CD4-positive, alpha-beta T cell treated with Interleukin-12 subunit alpha and Interleukin-12 subunit beta, for 1 hour (primary cell): Measurements from ENCODE around the gene LAMP2.
"Not testable (repeated sequence)": the region's sequence is repeated elsewhere in the genome, so short reads cannot be mapped to it uniquely, and the experiment has no call there.

Source experiments
- DNase-seq: peaks from one replicate; pipeline ENCODE4 v3.0.0-alpha.2; 2020

The LAMP2 gene

GRCh38 chrX:120468825-120469525 is at the start of gene LAMP2:
Gene LAMP2, minus strand, starts transcription at chrX:120469296. Its CDS starts 127 bp downstream, at chrX:120469169.
- peak; percentile 83 for DNase-seq

- DNase-seq = no peak
These were observed 48.8 kb upstream of the LAMP2 start for GRCh38 chrX:120517936-120518335.

GRCh38 chrX:120514236-120514635 is 45.1 kb upstream of the LAMP2 start:
- DNase-seq = no peak

GRCh38 chrX:120512627-120513026 is 43.5 kb upstream of the LAMP2 start:
- DNase-seq = no peak

DNA sequence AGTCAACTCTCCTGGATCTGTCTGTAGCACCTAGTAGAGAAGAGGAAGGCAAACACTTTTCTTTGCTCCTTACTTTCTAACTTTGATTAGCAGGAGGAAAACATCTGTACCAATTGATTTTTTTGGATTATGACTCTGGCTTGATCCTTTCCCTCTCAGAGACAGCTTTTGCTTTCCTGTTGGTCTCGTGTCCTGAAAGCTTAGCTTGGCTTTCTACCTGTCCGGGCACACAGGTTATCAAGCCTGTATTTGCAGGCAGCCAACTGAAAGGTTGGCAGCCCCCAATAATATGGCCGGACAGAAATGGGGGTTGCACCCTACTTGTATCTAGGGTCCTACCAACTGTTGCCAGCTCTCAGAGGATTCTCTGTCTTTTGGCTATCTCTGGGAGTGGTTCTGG is 43.1 kb upstream of the LAMP2 start:
- DNase-seq = no peak

GRCh38 chrX:120504569-120504968 is 35.5 kb upstream of the LAMP2 start:
- DNase-seq = no peak

DNA sequence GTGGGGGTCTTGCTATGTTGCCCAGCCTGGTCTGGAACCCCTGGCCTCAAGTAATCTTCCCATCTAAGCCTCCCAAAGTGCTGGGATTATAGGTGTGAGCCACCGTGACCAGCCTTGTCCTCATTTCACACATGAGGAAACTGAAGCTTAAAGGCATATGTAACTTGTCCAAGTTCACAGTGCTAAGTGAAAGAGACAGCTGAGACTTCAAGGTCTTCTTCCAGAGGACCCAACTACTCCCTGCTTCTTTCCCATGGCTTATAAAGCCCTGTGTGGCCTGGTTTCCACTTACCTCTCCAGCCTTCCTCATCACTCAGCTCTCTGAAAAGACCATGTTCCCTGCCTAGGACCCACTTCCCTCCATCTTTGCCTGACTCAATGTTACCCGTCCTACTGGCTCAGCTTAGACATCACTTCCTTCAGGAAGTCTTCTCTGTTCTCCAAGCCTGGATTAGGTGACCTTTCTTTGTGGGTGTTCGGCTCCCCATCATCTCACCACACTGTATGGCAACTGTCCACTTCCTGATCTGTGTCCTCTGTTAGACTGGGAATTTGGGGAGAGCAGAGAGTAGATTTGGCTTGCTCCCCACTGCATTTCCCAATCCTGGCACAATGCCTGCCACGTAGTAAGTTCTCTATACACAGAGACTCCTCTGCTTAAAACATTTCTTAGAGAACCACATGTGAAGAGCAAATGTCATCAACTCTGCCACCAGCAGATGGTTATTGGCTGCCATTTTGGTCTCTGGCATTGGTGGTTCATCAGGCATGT is 30.4 kb upstream of the LAMP2 start:
- DNase-seq = no peak

GRCh38 chrX:120490119-120490518 is 21.0 kb upstream of the LAMP2 start:
- not testable (repeated sequence) for DNase-seq

DNA sequence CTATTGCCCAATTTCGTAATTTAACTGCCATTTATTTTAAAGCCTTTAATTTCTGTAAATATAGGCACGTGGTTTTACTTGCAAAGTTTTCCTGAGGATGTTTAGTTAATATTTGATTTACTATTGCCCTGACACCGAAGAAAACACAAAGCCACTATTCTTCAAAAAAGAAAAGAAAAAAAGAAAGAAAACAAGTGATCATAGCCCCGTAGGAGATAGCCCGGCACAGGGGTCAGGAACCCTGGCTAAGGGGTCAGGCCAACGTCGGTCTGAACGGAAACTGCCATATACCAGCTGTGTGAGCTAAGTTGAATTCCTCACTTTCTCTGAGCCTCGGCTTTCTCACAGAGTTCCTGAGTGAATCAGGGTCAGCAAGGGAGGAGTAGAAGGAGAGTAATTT is 17.7 kb upstream of the LAMP2 start:
- no peak for DNase-seq

GRCh38 chrX:120485638-120486520 is 16.8 kb upstream of the LAMP2 start:
- DNase-seq = peak; percentile 65

- DNase-seq = no peak
These were observed 16.2 kb upstream of the LAMP2 start for GRCh38 chrX:120485315-120485637.

GRCh38 chrX:120477453-120477852 is 8.4 kb upstream of the LAMP2 start:
- DNase-seq = no peak

DNA sequence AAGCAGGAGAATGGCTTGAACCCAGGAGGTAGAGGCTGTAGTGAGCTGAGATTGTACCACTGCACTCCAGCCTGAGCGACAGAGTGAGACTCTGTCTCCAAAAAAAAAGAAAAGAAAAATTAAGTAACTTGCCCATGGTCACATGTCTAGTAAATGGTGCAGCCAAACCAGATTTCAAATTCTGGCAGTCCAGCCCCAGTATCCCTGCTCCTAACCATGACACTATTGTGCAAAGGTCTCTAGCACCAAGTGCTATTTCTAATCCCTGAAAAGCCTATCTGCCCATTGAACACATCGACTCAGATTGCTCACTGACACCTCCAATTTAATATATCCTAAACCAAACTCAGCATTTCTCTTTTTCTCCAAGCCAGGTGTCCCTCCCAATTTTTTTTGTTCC is 7.6 kb upstream of the LAMP2 start:
- DNase-seq = no peak

- peak; percentile 42 for DNase-seq
These were observed 6.4 kb upstream of the LAMP2 start for GRCh38 chrX:120475447-120475846.

GRCh38 chrX:120474085-120474484 is 5.0 kb upstream of the LAMP2 start:
- no peak for DNase-seq

DNA sequence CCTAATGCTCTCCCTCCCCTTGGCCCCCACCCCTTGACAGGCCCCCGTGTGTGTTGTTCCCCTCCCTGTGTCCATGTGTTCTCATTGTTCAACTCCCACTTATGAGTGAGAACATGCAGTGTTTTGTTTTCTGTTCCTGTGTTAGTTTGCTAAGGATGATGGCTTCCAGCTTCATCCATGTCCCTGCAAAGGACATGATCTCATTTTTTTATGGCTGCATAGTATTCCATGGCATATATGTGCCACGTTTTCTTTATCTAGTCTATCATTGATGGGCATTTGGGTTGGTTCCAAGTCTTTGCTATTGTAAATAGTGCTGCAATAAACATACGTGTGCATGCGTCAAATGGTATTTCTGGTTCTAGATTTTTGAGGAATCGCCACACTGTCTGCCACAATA is 561 bp upstream of the LAMP2 start:
- not testable (repeated sequence) for DNase-seq

- DNase-seq = no peak
These were observed 644 bp downstream of the LAMP2 start for GRCh38 chrX:120468479-120468824.

DNA sequence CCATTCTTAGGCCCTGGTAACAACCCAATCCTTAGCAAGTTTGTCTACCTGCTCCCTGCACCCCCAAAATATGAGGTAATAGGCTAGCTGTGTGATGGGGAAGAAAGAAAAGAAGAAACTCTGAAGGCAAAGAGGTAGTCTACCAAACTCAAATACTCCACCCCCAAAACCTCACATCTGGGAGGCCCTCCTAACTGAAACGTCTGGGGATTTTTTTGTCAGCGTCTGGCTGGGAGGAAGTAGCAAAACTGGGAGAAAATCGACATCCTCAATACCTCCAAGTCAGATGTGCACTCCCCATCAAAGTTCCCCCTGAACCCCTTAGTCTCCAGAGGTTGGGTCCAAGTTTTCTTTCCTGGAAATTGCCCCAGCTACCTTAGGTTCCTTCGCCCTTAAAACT is 1.0 kb downstream of the LAMP2 start:
- no peak for DNase-seq

DNA sequence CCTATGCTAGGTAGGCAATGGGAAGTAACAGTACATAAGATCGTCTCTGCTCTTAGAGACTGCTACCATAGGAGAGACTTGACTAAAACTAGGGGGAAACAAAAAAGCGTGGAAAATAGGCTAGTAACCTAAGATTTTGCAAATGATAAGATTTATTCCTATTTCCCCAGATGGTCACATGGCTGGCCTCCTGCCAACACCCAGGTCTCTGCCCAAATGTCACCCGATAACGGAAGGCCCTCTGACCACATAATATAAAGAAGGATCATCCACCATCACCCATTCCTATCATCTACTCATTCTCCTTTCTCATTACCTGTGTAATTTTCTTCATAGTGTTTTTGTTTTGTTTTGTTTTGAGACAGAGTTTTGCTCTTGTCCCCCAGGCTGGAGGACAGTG is 4.7 kb downstream of the LAMP2 start:
- DNase-seq = no peak

- DNase-seq = no peak
These were observed 5.9 kb downstream of the LAMP2 start for GRCh38 chrX:120463241-120463640.

GRCh38 chrX:120462370-120462769 is 6.7 kb downstream of the LAMP2 start:
- no peak for DNase-seq

DNA sequence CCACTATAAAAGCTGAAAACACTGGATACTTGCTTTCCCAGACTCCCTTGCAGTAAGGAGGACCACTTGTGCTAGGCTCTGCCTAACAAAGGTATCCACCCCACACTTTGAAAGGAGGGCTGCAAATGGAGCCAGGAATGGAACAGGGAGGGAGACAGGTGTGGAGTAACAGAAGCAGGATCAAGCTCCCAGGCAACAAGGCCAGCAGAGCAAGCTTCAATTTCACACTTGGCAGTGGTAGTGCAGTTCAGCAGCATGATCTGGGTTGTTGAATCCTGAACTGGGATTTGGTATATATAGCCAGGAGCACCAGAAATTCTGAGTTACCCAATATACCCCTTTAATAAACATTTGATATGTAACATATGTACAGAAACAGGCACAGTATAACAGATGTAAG is 9.8 kb downstream of the LAMP2 start:
- DNase-seq = no peak

DNA sequence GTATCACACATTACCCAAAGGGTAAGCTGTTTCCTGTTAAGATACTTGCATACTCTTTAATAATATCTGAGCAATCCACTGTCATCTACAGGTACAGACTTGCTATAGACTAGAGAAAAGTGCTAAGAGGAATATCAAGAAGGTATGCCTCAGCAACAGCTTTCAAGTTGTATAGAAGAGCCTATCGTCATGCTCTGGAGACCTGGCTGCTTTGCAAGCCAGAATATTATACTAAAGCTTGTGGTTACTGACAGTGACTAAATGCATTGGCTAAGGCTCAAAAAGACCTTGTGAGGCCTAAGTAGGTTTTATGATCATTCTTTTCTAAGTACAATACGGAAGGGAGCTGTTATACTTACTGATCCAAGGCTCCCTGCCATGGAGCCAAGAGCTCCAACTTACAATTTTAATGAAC is 11.3 kb downstream of the LAMP2 start:
- no peak for DNase-seq

GRCh38 chrX:120456973-120457372 is 12.1 kb downstream of the LAMP2 start:
- DNase-seq = peak; percentile 38
